HepG2 (cell line): ENCODE data around the gene LAPTM4A. TPM values are rescaled to one million over a fixed set of nuclear protein-coding genes. Genes with fewer than 3 reads are reported as not detected.

Source experiments
- EZH2 ChIP-seq: conservative IDR thresholded peaks from 2 replicates; pipeline ENCODE4 v1.6.1; 2012; ENCODE audit warnings: mild to moderate bottlenecking, low read depth, low read length, moderate library complexity
- GATAD1 ChIP-seq: IDR thresholded peaks from 2 replicates; pipeline ENCODE4 v1.6.1; 2016; ENCODE audit warnings: missing genetic modification reagents, missing compliant biosample characterization
- GZF1 ChIP-seq: sonication (generic); formaldehyde crosslinking; IDR thresholded peaks from 2 replicates; pipeline ENCODE4 v1.5.1; 2020; ENCODE audit warnings: mild to moderate bottlenecking, missing genetic modification reagents
- HOXA5 ChIP-seq: sonication (generic); formaldehyde crosslinking; IDR thresholded peaks from 2 replicates; pipeline ENCODE4 v1.4.0; 2020; ENCODE audit warnings: missing genetic modification reagents
- MBD4 ChIP-seq: IDR thresholded peaks from 2 replicates; pipeline ENCODE4 v1.6.1; 2012; ENCODE audit warnings: low read length, inconsistent platforms, borderline replicate concordance
- MED1 ChIP-seq: sonication (generic); formaldehyde crosslinking; IDR thresholded peaks from 2 replicates; pipeline ENCODE4 v1.4.0; 2020; ENCODE audit warnings: missing genetic modification reagents
- NAIF1 ChIP-seq: sonication (generic); formaldehyde crosslinking; IDR thresholded peaks from 2 replicates; pipeline ENCODE4 v1.5.0; 2020; ENCODE audit warnings: mild to moderate bottlenecking, missing genetic modification reagents, borderline replicate concordance
- NCOR1 ChIP-seq: fragments of 200-600 bp; sonication (generic); IDR thresholded peaks from 2 replicates; pipeline ENCODE4 v1.7.0; 2017; ENCODE audit warnings: antibody characterized with exemption, low read length, borderline replicate concordance
- NFIC ChIP-seq: IDR thresholded peaks from 2 replicates; pipeline ENCODE4 v1.6.1; 2012; ENCODE audit warnings: mild to moderate bottlenecking, low read length, inconsistent platforms
- PCBP2 ChIP-seq: fragments of 200-400 bp; formaldehyde crosslinking; optimal IDR thresholded peaks from 2 replicates; pipeline ENCODE3; 2018; ENCODE audit warnings: low read length, low read depth; ENCODE audit not compliant: poor library complexity, severe bottlenecking
- SP1 ChIP-seq, 2 experiments: fragments of 450-650 bp in 1 of 2; sonication (generic) in 1 of 2; formaldehyde crosslinking in 1 of 2; IDR thresholded peaks; 2 replicates each; pipeline versions ENCODE4 v1.4.0 to v1.6.1; 2016 to 2020; ENCODE audit warnings: missing genetic modification reagents in 1 of 2
- TCF7 ChIP-seq: sonication (generic); IDR thresholded peaks from 2 replicates; pipeline ENCODE4 v1.6.1; 2016; ENCODE audit warnings: antibody characterized with exemption, low read depth
- ZBTB7B ChIP-seq: sonication (generic); formaldehyde crosslinking; IDR thresholded peaks from 2 replicates; pipeline ENCODE4 v1.4.0; 2020; ENCODE audit warnings: missing genetic modification reagents
- ZNF230 ChIP-seq: sonication (generic); formaldehyde crosslinking; IDR thresholded peaks from 2 replicates; pipeline ENCODE4 v1.4.0; 2020; ENCODE audit warnings: mild to moderate bottlenecking, missing genetic modification reagents
- ZNF232 ChIP-seq: sonication (generic); formaldehyde crosslinking; IDR thresholded peaks from 2 replicates; pipeline ENCODE4 v1.4.0; 2020; ENCODE audit warnings: missing genetic modification reagents, borderline replicate concordance
- polyA plus RNA-seq, 8 experiments: library from polyadenylated mRNA; depleted of rRNA in 3 of 8; stranded (reverse) in 7 of 8; unstranded in 1 of 8; fragments of >200 nt; fragmentation: Illumina TruSeq in 4 of 8; extraction: Trizol in 4 of 8; gene quantifications; 2 replicates each; pipeline versions ENCODE4 v1.2.1 to v1.2.3, GENCODE V29; 2011 to 2016; ENCODE audit warnings: low read depth in 4 of 8, missing spikeins in 1 of 8, mixed read lengths in 1 of 8; ENCODE audit not compliant: insufficient read depth in 1 of 8
- total RNA-seq, 5 experiments: library from RNA; depleted of rRNA; stranded (reverse); fragments of >200 nt; fragmentation: Illumina TruSeq; extraction: Trizol; gene quantifications; 2 replicates each; pipeline ENCODE4 v1.2.3, GENCODE V29; 2016; ENCODE audit warnings: low read depth in 1 of 5
- TF ChIP-seq, protein P1 (sequence below), 2 experiments: fragments of 450-650 bp in 1 of 2; sonication (generic) in 1 of 2; formaldehyde crosslinking in 1 of 2; IDR thresholded peaks; 2 replicates each; pipeline versions ENCODE4 v1.6.1 to v1.8.0; 2016 to 2022; ENCODE audit warnings: antibody characterized with exemption in 1 of 2, mild to moderate bottlenecking in 1 of 2, missing genetic modification reagents in 1 of 2
- TF ChIP-seq, protein P2 (sequence below): sonication (generic); formaldehyde crosslinking; IDR thresholded peaks from 2 replicates; pipeline ENCODE4 v1.5.0; 2020; ENCODE audit warnings: mild to moderate bottlenecking, missing genetic modification reagents, borderline replicate concordance

LAPTM4A gene
- total and polyA plus RNA-seq, 2 of the 13 experiments (the other 11 are each of a cell fraction or from before 2014, with no cell fraction given) = 116 to 558 TPM

DNA sequence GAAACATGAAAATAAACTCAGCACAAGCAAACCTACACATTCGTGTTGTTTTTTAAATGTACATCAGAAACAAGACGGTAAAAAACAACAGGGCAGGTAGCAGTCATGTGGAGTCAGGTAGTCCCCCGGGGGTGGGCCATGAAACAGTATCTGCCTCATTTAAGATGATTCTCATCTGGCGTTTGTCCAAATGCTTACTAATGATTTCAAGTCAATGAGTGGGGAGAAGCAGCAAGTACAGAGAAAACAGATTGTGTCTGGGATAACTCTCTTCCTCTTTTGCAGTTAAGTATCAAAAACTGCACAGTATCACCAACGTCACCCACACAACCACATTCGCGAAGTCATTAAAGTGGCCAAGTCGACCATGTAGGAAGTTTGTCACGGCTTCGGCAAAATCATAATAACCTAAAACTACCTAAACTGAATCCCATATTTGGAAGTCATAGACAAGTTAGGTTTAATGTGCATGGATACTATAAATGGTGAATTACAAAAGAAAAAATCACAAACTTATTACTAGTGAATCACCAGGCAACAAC lies 1.3 kb downstream of the LAPTM4A start (continued):
- TF ChIP-seq, protein P1, sequence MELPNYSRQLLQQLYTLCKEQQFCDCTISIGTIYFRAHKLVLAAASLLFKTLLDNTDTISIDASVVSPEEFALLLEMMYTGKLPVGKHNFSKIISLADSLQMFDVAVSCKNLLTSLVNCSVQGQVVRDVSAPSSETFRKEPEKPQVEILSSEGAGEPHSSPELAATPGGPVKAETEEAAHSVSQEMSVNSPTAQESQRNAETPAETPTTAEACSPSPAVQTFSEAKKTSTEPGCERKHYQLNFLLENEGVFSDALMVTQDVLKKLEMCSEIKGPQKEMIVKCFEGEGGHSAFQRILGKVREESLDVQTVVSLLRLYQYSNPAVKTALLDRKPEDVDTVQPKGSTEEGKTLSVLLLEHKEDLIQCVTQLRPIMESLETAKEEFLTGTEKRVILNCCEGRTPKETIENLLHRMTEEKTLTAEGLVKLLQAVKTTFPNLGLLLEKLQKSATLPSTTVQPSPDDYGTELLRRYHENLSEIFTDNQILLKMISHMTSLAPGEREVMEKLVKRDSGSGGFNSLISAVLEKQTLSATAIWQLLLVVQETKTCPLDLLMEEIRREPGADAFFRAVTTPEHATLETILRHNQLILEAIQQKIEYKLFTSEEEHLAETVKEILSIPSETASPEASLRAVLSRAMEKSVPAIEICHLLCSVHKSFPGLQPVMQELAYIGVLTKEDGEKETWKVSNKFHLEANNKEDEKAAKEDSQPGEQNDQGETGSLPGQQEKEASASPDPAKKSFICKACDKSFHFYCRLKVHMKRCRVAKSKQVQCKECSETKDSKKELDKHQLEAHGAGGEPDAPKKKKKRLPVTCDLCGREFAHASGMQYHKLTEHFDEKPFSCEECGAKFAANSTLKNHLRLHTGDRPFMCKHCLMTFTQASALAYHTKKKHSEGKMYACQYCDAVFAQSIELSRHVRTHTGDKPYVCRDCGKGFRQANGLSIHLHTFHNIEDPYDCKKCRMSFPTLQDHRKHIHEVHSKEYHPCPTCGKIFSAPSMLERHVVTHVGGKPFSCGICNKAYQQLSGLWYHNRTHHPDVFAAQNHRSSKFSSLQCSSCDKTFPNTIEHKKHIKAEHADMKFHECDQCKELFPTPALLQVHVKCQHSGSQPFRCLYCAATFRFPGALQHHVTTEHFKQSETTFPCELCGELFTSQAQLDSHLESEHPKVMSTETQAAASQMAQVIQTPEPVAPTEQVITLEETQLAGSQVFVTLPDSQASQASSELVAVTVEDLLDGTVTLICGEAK (IDR thresholded peaks at IDR 0.05) = no peak
- TF ChIP-seq, protein P1 (CRISPR knock-in tag; IDR thresholded peaks at IDR 0.05) = no peak
- TF ChIP-seq NAIF1 (no peak), EZH2 (no peak), ZNF230 (CRISPR knock-in tag) (no peak), HOXA5 (CRISPR knock-in tag) (peak; percentile 21; the same call in 1 of the 2 replicates), GATAD1 (no peak), ZBTB7B (CRISPR knock-in tag) (no peak; the same call in 1 of the 2 replicates), MED1 (CRISPR knock-in tag) (no peak), NCOR1 (no peak), TCF7 (0 out of 2 replicates have a peak, but pooled peaks have one; percentile 0), GZF1 (CRISPR knock-in tag) (0 out of 2 replicates have a peak, but pooled peaks have one; percentile 21), NFIC (0 out of 2 replicates have a peak, but pooled peaks have one; percentile 35), ZNF232 (CRISPR knock-in tag) (0 out of 2 replicates have a peak, but pooled peaks have one; percentile 38), MBD4 (0 out of 2 replicates have a peak, but pooled peaks have one; percentile 7), PCBP2 (no peak), SP1 (IDR thresholded peaks at IDR 0.05) (no peak), SP1 (CRISPR knock-in tag; IDR thresholded peaks at IDR 0.05) (no peak)
- TF ChIP-seq, protein P2, sequence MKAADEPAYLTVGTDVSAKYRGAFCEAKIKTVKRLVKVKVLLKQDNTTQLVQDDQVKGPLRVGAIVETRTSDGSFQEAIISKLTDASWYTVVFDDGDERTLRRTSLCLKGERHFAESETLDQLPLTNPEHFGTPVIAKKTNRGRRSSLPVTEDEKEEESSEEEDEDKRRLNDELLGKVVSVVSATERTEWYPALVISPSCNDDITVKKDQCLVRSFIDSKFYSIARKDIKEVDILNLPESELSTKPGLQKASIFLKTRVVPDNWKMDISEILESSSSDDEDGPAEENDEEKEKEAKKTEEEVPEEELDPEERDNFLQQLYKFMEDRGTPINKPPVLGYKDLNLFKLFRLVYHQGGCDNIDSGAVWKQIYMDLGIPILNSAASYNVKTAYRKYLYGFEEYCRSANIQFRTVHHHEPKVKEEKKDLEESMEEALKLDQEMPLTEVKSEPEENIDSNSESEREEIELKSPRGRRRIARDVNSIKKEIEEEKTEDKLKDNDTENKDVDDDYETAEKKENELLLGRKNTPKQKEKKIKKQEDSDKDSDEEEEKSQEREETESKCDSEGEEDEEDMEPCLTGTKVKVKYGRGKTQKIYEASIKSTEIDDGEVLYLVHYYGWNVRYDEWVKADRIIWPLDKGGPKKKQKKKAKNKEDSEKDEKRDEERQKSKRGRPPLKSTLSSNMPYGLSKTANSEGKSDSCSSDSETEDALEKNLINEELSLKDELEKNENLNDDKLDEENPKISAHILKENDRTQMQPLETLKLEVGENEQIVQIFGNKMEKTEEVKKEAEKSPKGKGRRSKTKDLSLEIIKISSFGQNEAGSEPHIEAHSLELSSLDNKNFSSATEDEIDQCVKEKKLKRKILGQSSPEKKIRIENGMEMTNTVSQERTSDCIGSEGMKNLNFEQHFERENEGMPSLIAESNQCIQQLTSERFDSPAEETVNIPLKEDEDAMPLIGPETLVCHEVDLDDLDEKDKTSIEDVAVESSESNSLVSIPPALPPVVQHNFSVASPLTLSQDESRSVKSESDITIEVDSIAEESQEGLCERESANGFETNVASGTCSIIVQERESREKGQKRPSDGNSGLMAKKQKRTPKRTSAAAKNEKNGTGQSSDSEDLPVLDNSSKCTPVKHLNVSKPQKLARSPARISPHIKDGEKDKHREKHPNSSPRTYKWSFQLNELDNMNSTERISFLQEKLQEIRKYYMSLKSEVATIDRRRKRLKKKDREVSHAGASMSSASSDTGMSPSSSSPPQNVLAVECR = no peak
